GM21786 (cell line): ENCODE results near the gene CORO2B.

Experiments used
- ATAC-seq: cut with Tn5 transposase; IDR thresholded peaks from one replicate; pipeline ENCODE4 v1.9.1; 2021; ENCODE audit not compliant: unreplicated experiment

The CORO2B gene, protein sequence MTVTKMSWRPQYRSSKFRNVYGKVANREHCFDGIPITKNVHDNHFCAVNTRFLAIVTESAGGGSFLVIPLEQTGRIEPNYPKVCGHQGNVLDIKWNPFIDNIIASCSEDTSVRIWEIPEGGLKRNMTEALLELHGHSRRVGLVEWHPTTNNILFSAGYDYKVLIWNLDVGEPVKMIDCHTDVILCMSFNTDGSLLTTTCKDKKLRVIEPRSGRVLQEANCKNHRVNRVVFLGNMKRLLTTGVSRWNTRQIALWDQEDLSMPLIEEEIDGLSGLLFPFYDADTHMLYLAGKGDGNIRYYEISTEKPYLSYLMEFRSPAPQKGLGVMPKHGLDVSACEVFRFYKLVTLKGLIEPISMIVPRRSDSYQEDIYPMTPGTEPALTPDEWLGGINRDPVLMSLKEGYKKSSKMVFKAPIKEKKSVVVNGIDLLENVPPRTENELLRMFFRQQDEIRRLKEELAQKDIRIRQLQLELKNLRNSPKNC

GRCh38 chr15:68578980-68579935 lies at the start of gene CORO2B:
Gene CORO2B, plus strand, starts transcription at chr15:68578993. Its CDS starts 270 bp downstream, at chr15:68579263.
- ATAC-seq, result no peak

- ATAC-seq, result no peak
Measured at GRCh38 chr15:68531387-68532179, 47.2 kb upstream of the CORO2B start.

DNA sequence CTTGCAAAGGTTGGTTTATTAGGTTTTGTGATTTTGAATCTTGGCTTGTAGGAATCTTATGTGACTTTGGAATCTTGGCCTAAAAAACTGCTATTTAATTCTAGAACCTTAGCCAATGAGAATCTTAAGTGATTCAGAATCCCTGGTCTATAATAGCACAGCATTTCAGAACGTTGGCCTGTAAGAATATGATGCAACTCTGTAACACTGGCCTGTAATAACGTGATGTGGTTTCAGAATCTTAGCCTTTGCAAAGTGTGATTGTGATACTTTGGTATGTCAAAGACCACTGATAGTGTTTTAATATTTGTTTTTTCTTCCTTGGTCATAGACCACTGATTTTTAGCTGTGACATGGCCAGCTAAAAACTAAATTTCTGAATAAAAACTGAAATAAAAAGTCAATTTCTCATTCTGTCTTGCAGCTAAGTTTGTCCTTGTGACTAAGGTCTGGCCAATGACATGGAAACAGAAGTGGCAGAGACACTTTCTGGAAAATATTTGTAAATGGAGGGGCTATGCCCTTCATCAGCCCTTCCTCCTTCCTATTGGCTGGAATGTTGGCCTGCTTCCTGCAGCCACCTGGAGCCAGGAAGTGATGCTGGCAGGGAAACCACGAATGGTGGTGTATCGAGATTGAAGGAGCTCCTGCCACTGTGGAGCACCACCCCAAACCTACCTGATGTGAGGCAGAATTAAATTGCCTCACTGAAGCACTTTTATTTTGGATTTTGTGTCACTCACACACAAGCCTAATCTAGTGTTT lies 42.3 kb upstream of the CORO2B start:
- ATAC-seq, result no peak

DNA sequence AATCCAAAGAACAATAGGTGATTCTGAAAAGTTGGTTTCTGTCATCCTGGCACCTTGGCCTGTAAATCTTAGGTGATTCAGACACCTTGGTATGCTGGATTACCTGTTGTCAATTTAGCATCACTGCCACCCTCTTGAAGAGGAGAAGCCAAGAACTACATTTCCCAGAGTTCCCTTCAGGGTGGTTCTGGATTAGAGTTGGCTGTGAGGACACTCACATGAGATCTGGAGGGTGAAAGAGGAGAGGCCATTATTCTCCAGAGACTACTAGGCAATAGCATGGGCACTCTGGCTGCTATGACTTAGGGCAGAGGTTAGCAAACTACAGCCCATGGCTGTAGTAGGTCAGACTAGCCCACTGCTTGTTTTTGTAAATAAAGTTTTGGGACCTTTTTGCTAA lies 41.7 kb upstream of the CORO2B start:
- no peak for ATAC-seq

- ATAC-seq, result no peak
Measured at GRCh38 chr15:68537506-68537905, 41.3 kb upstream of the CORO2B start.

GRCh38 chr15:68538311-68538710 lies 40.5 kb upstream of the CORO2B start:
- ATAC-seq, result no peak

DNA sequence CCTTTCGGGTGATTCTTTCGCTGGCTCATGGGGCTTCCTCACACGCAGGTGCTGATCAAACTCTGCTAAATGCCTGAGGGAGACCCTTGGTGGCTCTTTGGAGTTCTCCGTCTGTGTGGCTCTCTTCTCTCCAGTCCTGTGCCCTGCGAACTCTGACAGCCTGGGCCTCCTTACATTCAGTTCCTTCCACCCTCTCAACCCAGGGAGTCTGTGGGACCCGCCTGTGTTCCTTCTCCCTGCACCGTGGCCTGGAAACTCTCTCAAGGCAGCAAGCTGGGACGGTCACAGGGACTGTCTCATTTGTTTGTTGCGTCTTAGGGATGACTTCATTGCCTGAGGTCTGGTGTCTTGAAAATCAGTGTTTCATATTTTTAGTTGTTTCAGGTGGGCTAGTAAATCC lies 37.0 kb upstream of the CORO2B start:
- no peak for ATAC-seq

DNA sequence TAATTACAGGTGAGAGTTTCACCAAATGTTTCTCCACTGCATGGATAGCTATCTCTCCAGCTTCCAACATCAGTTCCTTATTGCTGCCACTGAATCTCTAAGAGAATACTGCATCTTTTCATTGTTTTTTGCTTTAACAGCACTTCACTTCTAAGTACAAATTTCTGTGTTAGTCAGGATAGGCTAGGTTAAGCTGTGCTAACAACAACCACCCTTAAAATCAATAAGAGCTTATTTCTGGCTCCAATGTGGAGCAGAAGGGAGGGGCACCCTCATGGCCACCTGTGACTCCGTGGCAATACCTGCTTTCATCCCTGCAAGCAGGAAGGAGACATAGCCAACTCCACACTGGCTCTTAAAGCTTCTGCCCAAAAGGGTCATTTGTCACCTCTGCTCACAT lies 36.4 kb upstream of the CORO2B start:
- no peak for ATAC-seq

DNA sequence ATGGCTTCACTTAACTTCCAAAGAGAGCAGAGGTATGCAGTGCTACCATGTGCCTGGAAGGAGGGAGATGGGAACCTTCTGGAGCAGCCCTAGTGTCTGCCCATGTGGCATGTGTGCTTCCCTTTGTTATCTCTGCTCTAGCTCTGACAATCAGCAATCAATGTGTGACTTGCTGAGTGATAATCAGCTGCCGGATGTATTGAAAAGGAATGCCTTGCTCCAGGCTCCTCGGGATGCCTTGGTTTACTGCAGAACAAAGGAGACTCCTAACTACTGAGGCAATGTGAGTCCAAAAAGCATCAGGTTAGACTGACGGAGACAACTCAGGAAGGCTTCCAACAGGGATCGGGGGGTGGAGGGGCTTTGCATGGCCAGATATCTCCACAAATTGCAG lies 36.0 kb upstream of the CORO2B start:
- no peak for ATAC-seq

DNA sequence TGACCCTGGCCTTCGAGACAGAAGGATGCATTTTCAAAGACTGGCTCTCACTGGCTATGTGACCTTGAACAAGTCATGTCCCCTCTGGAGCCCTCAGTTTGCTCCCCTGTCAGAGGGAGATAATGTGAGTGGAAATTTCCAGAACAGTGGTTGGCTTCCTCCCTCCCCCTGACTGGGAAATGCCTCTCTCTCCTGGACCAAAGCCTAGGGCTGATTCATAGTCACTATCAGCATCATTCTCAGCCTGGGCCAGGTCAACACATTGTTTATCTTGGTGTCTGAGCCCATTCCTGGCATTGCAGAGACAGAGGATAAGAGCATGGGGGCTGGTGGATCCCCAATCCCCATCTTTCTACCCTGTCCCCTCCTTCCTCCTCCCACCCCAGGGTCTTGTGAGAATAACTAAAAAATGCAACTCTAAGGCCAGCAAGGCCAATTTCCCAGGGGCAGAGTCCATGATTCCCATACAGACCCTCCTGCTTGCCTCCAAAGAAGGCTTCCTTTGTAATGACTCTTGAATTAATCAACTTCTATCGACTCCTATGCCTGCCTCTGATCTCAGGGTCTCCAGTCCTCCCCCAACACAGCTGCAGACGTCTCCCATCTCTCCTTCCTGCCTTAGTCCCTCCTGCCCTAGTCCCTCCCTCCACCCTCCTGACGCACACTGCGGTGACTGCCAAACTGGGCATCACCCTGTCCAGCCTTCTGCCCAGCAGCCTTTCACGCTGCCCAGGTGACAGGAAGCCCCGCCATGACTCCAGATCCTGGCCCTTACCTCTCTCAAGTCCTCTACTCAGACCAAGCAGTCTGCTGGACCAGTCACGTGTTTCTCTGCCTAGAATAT lies 35.4 kb upstream of the CORO2B start:
- ATAC-seq, result no peak

DNA sequence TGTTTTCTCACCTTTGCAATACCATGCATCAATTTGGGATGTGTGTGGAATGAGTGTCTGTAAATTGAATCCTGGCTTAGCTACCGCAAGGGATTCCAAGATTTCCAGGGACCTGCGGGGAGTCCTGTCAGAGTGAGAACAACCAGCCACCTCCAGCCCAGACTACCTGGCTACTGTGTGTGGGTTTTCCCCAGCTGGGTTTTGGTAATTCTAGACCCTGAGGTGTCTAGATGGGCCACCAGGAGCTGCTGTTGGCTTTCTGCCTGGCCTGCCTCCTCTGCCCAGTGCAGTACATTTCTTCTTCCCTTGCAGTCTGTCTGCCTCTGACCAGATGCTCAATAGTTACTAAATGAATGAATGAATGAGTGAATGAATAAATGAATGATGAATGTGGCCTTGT lies 32.5 kb upstream of the CORO2B start:
- ATAC-seq, result no peak

- no peak for ATAC-seq
Measured at GRCh38 chr15:68548364-68548763, 30.4 kb upstream of the CORO2B start.

DNA sequence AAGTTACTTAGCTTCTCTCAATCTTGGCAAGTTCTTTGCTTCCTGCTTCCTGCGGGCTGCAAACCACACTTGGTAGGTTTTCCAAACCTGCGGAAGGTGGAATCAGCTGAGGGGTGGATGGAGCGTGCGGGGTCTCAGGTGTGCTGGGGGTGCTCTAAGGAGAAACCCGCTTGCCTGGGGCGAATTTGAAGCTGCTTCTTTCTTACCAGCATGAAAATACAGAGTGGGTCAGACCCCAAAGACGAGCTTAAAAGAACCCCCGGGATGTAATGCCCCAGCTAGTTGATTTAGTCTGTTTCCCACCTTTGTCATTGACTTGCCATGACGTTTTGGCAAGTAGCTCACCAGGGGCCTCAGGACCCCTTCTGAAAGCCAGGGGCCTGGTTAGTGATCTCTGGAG lies 28.8 kb upstream of the CORO2B start:
- ATAC-seq, result no peak

GRCh38 chr15:68550498-68551295 lies 28.1 kb upstream of the CORO2B start:
- no peak for ATAC-seq

GRCh38 chr15:68551296-68551635 lies 27.5 kb upstream of the CORO2B start:
- ATAC-seq, result no peak

GRCh38 chr15:68552344-68552743 lies 26.4 kb upstream of the CORO2B start:
- no peak for ATAC-seq

DNA sequence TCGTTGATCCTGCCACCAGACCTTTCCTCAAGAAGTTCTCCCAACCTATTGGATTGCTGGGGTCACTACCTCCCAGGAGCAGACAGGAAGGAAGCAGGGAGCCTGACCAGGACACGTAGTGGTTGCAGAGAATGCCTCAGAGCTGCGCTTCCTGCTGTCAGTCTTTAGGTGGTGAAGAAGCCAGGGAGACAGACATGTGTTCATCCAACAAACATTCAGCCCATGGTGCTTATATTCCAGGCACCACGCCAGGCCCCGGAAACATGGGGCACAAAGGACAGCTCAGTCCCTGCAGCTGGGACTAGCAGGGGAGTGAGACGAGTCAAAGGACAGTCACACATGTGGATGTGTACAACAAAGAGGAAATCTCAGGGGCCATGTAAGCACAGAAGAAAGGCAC lies 26.0 kb upstream of the CORO2B start:
- ATAC-seq, result no peak

GRCh38 chr15:68553314-68553993 lies 25.3 kb upstream of the CORO2B start:
- no peak for ATAC-seq
